Measurements from ENCODE around the gene RAPGEF2. TPM values are rescaled to one million over a fixed set of nuclear protein-coding genes. Genes with fewer than 3 reads are reported as not detected.

Gene RAPGEF2
- polyA plus RNA-seq, 4 donors, result 38.7 to 52.5 (median 46.9) TPM

DNA sequence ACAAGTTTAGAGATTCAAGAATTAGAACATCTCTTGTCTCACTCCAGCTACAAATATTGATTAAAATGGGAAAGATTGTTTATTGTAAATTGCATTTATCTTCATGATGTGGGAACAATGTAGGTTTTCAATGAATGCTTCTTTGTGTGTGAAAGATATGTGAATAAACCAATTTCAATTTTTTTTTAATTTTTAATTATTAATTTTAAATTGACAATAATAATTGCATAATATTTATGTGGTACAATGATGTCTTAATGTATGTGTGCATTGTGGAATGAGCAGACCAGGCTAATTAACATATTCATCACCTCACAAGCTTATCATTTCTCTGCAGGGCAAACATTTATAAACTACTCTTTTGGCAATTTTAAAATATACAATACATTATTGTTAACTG, 281.1 kb downstream of the RAPGEF2 start:
- no peak for DNase-seq (ENCODE audit: low read depth in 4 of 4, low spot score in 3 of 4)

DNA sequence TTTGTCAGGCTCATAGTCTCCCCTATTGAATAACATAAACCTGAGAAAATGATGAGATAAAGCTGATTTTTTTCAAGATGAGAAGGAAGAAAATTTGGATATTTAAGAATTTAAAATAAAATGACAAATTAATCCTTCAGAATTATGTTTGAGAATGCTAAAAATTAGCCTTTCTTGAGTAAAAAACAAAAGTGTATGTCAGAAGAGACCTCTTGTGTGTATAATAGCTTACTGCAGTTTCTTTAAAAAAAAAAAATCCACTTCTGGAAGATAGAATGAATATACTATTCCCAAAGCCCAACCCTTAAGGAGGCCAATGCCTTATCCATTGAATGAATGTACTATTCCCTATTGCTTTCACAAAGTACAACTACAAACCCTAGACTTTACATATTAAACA, 281.8 kb downstream of the RAPGEF2 start:
- DNase-seq (ENCODE audit: low read depth in 4 of 4, low spot score in 3 of 4), result no peak

DNA sequence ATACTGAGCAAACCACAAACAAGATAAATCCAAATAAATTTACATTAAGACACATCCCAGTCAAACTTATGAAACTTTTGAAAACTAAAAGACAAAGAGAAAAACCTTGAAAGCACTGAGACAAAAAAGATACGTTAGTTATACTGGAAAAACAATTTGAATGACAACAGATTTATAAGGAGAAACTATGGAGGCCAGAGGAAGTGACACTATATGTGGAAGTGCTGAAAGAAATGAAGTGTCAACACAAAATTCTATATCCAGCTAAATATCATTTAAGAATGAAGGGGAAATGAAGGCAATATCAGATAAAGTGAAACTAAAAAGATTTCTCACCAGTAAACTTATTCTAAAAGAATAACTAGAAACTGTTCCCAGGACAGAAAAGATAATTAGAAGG, 283.7 kb downstream of the RAPGEF2 start:
- no peak for DNase-seq (ENCODE audit: low read depth in 4 of 4, low spot score in 3 of 4)

DNA sequence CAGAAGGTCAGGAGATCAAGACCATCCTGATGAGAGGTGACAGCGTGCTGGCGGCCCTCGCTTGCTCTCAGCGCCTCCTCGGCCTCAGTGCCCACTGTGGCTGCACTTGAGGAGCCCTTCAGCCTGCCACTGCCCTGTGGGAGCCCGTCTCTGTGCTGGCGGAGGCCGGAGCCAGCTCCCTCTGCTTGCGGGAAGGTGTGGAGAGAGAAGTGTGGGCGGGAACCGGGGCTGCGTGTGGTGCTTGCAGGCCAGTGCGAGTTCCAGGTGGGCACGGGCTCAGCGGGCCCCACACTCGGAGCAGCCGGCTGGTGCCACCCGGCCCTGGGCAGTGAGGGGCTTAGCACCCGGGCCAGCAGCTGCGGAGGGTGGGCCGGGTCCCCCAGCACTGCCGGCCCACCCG, 286.9 kb downstream of the RAPGEF2 start:
- no peak for DNase-seq (ENCODE audit: low read depth in 4 of 4, low spot score in 3 of 4)

DNA sequence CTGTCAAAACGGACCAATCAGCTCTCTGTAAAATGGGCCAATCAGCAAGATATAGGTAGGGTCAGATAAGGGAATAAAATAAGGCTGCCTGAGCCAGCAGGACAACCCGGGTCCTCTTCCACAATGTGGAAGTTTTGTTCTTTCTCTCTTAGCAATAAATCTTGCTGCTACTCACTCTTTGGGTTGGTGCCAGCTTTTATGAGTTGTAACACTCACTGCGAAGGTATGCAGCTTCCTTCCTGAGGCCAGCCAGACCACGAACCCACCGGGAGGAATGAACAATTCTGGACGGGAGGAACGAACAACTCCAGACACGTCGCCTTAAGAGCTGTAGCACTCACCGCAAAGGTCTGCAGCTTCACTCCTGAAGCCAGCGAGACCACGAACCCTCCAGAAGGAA, 287.8 kb downstream of the RAPGEF2 start:
- no peak for DNase-seq (ENCODE audit: low read depth in 4 of 4, low spot score in 3 of 4)

DNA sequence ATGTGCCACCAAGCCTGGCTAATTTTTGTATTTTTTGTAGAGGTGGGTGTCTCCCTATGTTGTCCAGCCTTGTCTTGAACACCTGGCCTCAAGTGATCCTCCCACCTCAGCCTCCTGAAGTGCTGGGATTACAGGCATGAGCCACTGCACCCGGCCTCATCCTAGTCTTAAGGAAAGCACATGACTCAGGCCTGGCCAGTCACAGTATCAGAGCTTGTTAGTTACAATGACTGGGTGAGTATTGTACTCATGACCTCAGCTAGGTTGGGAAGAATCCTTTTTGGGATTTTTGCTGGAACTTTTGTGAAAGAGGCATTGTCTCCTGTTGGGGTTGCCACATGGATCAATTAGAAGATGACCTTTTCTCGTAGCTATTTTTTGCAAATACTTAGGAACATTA, 292.8 kb downstream of the RAPGEF2 start:
- DNase-seq (ENCODE audit: low read depth in 4 of 4, low spot score in 3 of 4), result no peak

DNA sequence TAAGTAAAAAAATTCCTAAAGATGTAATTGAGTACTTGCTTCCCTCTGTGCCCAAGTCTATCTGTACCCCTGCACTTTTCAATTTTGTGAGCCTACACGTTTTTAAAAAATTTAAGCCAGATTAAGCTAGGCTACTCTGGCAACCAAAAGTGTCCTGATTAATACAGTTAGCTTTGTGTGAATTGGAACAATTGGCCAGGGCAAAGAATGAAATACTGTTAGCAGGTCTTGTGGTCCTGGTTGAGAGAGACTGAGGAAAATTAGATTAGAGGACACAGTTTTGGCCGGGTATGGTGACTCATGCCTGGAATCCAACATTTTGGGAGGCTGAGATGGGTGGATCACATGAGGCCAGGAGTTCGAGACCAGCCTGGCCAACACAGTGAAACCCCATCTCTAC, 293.3 kb downstream of the RAPGEF2 start:
- DNase-seq (ENCODE audit: low read depth in 4 of 4, low spot score in 3 of 4), result no peak

DNA sequence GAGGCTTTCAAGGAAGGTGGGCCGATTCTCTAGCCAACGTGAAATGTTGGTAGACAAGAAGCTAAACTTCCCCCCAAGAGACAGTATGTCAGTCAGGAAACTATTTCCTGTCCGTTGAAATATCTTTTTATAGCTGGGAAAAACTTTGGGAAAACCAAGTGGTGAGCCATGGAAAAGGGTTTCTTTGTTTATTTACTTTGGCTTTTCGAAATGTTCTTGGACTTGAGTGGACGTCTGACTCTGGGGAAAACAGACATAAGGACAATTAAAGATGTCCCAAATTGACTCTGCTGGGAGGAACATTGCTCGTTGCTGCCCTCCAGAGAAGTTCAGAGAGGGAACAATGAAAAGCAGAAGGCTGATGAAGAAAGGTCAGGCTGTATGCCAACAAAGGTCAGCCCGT, 295.4 kb downstream of the RAPGEF2 start:
- no peak for DNase-seq (ENCODE audit: low read depth in 4 of 4, low spot score in 3 of 4)

DNA sequence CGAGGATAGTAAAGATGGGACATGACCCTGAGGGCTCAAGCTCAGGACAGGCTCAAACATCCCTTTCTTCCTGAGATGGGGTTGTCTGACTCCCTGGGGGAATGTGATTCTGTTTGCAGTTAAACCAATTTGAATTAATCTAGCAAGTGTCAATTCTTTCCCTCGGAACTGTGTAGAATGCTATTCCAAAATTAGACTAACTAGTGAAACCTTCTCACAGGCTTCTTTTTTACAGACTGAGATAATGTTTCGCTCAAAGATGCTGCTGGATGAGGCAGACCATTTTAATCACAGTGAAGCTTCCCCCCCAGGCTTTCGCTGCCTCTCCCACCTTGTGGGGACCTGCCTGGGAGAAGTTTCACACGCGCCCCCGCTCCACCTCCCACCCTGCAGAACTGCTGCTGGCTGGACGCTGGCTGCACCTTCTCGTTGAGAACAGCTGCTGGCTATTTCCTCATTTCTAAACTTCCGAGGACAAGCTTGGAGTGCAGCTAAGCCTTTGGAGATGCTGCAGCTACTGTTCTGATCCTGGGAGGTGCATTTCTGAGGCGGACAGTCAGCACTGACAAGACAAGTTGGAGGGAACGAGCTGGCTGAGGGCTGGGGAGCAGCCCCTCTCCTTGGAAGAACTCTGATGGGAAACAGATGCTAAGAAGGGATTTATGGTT, 297.8 kb downstream of the RAPGEF2 start:
- no peak for DNase-seq (ENCODE audit: low read depth in 4 of 4, low spot score in 3 of 4)

DNA sequence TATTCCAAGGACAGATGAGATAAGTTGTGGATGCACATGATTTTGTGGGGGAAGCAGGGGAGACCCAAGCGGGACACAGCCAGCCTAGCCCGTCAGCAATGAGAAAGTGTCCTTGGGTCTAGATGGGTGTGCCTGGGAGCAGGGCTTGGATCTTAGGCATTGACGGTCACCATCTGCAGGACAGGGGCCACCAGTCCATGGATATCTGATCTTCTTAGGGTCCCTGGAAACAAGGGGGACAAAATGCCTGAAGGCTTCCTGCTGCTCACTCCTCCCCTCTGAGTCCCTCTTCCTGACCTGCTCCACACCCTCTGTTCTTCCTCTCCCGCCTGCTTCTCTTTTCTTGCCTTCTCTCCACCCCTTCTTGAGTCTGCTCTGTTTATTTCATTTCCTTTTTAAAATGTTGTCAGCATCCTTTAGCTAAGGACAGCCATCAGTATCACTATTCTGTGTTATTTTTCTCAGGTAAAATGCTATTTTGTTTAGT, 298.4 kb downstream of the RAPGEF2 start:
- DNase-seq (ENCODE audit: low read depth in 4 of 4, low spot score in 3 of 4), result no peak

DNA sequence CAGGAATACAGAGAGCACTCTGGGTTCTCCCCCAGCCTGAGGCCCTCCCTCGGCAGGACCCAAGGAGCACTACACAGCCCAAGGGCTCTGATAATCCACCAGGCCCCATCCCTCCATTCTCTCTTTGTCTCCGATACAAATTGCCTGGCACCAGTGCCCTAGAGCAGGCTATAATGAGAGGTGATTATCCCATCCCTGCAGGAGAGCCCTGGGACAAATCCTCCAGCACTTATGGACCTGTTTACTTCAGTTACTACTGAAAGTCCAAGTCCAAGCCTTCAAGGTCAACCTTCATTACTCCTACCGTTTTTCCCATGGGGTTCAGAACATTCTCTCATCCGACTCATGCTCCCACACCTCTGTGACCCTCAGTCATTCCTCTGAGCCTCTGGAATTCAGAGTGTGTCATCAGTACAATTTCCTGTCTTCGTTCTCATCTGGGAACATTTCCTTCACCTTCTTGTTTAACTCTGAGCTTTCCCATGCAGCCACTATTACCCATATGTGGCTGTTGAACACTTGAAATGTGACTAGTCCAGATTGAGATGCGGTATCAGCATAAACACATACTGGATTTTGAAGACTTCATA, 299.0 kb downstream of the RAPGEF2 start:
- DNase-seq (ENCODE audit: low read depth in 4 of 4, low spot score in 3 of 4), result no peak
